Left ventricle myocardium inferior (tissue), 1 donor: ENCODE results near the gene RGN. TPM values are rescaled to one million over a fixed set of nuclear protein-coding genes. Genes with fewer than 3 reads are reported as not detected.
"Not testable (repeated sequence)": the region's sequence is repeated elsewhere in the genome, so short reads cannot be mapped to it uniquely, and the experiment has no call there.

ENCODE experiments used
- DNase-seq: peaks from one replicate; pipeline ENCODE4 v3.0.0-alpha.2; 2020
- H3K27ac ChIP-seq: fragments of 200-600 bp; replicated peaks from 2 replicates; pipeline ENCODE4 v1.8.0; 2021
- H3K27me3 ChIP-seq: fragments of 200-600 bp; 2 replicates; pipeline ENCODE4 v1.8.0; 2021; ENCODE audit warnings: low read depth
- H3K36me3 ChIP-seq: fragments of 200-600 bp; 2 replicates; pipeline ENCODE4 v1.8.0; 2021
- H3K4me1 ChIP-seq: fragments of 200-600 bp; 2 replicates; pipeline ENCODE4 v1.8.0; 2021
- H3K4me3 ChIP-seq: fragments of 200-600 bp; 2 replicates; pipeline ENCODE4 v1.8.0; 2021; ENCODE audit warnings: mild to moderate bottlenecking, moderate library complexity
- H3K9me3 ChIP-seq: fragments of 200-600 bp; replicated peaks from 2 replicates; pipeline ENCODE4 v1.8.0; 2021
- intact Hi-C: fragments of 100-400 bp; cut with micrococcal nuclease; formaldehyde crosslinking; loops from one replicate; pipeline ENCODE4 v1.11.0; 2022
- total RNA-seq: library from RNA; stranded (reverse); fragmentation: NEBNext Ultra II Directional; extraction: Animal tissue kit (Norgen Biotek cat#: 25700); gene quantifications from one replicate; pipeline ENCODE4 v1.2.1, GENCODE V29; 2021
- TF ChIP-seq, protein P1 (sequence below): fragments of 200-600 bp; IDR thresholded peaks from 2 replicates; pipeline ENCODE4 v1.8.0; 2021; ENCODE audit warnings: antibody characterized with exemption, mild to moderate bottlenecking, borderline replicate concordance
- donor health status: DM: no; HTN: yes; CAD: no; lungs with severe emphysema.

Gene RGN
- total RNA-seq, 1 donor from 2014 or later = 18.8 TPM

DNA sequence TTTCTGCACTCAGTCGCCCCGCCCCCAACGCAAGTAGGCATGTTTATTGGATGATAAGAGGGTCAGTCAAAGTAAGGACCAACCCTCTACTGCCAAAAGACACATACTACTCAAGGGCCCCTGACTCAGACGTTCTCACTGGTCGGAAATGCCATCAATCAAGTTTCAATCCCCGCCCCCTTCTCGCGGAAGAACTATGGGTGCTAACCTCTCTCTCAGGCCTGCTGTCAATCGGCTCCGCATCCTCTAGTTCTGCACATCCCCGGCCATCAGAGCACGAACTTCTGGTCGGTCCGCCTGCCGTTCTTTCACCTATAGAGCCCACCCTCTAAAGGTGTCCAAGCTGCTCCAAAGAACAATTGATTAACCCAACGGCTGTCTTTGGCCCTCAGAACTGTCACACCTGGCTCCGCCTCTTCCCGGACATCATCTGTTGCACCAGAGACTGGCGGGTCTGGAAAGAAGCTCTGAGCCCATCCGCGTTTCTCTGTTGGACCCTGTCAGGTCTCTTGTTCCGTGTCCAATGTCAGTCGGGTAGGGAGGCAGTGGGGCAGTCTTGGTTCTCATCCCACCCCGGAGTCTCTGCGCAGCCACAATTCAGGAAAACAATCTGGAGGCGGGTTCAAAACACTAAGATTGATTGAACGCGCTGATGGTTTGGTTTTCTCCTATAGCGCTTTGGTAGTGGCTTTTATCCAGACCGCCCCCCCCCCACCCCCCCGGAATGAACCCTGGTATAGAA lies 51.1 kb downstream of the RGN start:
- intact Hi-C loops = no loop called here
- DNase-seq = peak; percentile 90
- H3K4me3 ChIP-seq = peak overlapping the region; percentile 72
- peak overlapping the region; percentile 87 for H3K27ac ChIP-seq
- H3K36me3 ChIP-seq = no peaks in the 10 kb centered on the region
- H3K9me3 ChIP-seq = no peaks in the 10 kb centered on the region
- TF ChIP-seq, protein P1, sequence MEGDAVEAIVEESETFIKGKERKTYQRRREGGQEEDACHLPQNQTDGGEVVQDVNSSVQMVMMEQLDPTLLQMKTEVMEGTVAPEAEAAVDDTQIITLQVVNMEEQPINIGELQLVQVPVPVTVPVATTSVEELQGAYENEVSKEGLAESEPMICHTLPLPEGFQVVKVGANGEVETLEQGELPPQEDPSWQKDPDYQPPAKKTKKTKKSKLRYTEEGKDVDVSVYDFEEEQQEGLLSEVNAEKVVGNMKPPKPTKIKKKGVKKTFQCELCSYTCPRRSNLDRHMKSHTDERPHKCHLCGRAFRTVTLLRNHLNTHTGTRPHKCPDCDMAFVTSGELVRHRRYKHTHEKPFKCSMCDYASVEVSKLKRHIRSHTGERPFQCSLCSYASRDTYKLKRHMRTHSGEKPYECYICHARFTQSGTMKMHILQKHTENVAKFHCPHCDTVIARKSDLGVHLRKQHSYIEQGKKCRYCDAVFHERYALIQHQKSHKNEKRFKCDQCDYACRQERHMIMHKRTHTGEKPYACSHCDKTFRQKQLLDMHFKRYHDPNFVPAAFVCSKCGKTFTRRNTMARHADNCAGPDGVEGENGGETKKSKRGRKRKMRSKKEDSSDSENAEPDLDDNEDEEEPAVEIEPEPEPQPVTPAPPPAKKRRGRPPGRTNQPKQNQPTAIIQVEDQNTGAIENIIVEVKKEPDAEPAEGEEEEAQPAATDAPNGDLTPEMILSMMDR = no peak
- H3K27me3 ChIP-seq = no peaks in the 10 kb centered on the region
- H3K4me1 ChIP-seq = peaks cover 10% of the 10 kb centered on the region

DNA sequence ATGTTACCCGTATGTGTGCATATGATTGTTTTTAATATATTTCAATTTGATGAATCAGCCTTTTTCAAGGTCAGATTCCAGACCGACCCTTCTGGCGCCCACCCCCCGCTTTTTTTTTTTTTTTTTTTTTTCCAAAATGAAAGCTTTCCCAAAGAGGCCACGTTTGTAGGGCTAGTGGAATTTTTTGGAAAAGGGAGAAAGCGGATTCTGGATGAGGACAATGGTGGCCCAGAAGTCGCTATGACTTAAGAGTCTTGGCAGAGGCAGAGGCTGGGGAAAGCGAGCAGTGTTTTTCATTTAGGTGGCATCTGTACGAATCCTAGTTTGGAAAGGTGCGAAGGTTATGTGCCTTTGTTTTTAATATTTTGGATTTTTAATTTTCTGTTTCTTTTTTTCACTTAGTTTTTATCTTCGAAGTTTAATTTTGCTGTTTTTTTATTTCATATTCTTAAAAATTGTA lies 51.7 kb downstream of the RGN start:
- Histone ChIP-seq H3K4me3 (peak overlapping the region; percentile 72), H3K9me3 (no peaks in the 10 kb centered on the region), H3K36me3 (no peaks in the 10 kb centered on the region), H3K27me3 (no peaks in the 10 kb centered on the region), H3K27ac (peak overlapping the region; percentile 87), H3K4me1 (peaks cover 10% of the 10 kb centered on the region)
- DNase-seq = no peak
- TF ChIP-seq, protein P1 = no peak
- intact Hi-C loops = no loop called here

DNA sequence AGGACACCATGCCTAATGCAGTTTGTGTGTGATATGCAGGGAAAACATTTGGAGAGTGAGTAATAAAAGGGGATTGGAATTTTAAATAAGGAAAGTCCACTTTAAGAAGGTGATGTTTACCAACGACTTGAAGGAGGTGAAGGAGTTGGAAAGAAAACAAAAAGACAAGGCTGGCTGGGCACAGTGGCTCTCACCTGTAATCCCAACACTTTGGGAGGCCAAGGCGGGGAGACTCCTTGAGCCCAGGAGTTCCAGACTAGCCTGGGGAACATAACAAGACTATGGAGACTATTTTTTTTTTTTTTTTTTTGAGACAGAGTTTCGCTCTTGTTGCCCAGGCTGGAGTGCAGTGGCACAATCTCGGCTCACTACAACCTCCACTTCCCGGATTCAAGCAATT lies 55.2 kb downstream of the RGN start:
- TF ChIP-seq, protein P1 = no peak
- Histone ChIP-seq H3K36me3 (no peaks in the 10 kb centered on the region), H3K27ac (no peak overlapping the region), H3K27me3 (no peaks in the 10 kb centered on the region), H3K9me3 (no peaks in the 10 kb centered on the region), H3K4me3 (no peak overlapping the region), H3K4me1 (peaks cover 10% of the 10 kb centered on the region)
- no peak for DNase-seq
- intact Hi-C loops = no loop called here

DNA sequence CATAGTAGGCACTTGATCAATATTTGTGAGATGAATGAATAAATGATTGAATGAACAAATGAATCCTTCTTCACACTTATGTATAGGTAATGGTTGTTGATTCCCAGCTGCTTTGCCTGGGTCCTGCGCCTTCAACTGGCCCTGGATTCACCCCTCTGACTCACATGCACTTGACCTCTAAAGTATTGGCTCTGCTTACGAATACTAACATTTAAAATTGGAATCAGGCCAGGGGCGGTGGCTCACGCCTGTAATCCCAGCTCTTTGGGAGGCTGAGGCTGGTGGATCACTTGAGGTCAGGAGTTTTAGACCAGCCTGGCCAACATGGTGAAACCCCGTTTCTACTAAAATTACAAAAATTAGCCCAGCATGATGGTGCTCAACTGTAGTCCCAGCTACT lies 57.4 kb downstream of the RGN start:
- H3K4me3 ChIP-seq, H3K9me3 ChIP-seq, H3K27me3 ChIP-seq, H3K36me3 ChIP-seq, H3K4me1 ChIP-seq, DNase-seq, intact Hi-C loops: not testable (repeated sequence)
- H3K27ac ChIP-seq = peak overlapping the region; percentile 5

DNA sequence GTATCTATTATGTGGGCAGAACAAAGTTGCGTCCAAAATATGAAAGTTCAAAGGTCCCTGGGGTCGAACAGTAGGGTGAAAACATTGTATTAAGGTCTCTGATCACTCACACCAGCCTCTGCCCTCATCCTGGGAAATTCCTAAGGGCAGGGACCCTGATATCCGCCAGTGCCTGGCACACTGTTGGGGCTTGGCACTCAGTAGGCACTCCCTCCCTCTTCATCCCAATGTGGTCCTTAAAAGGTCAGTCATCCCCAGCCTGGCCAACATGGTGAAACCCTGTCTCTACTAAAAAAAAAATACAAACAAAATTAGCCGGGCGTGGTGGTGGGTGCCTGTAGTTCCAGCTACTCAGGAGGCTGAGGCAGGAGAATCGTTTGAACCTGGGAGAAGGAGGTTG lies 59.9 kb downstream of the RGN start:
- Histone ChIP-seq H3K27ac (no peak overlapping the region), H3K27me3 (no peaks in the 10 kb centered on the region), H3K36me3 (peaks cover 5% of the 10 kb centered on the region), H3K4me1 (peaks cover 3% of the 10 kb centered on the region), H3K9me3 (no peaks in the 10 kb centered on the region), H3K4me3 (no peak overlapping the region)
- no peak for DNase-seq
- intact Hi-C loops = no loop called here
- TF ChIP-seq, protein P1 = no peak

Other genes starting within 250 kb of the RGN start
- gene RP2, start 241.4 kb upstream of the RGN start, total RNA-seq = 3.3 TPM
- gene JADE3, start 166.0 kb upstream of the RGN start, total RNA-seq = 6.3 TPM
- gene NDUFB11, start 66.3 kb downstream of the RGN start, total RNA-seq = 171 TPM
- 27.8 TPM for gene RBM10, start 66.8 kb downstream of the RGN start, total RNA-seq
- gene UBA1, start 115.4 kb downstream of the RGN start, total RNA-seq = 99.8 TPM
- 120 TPM for gene CDK16, start 140.2 kb downstream of the RGN start, total RNA-seq
- gene USP11, start 154.6 kb downstream of the RGN start, total RNA-seq = 42.2 TPM